GM12864 (cell line): ENCODE data around the gene RORB.
"Not testable (repeated sequence)": the region's sequence is repeated elsewhere in the genome, so short reads cannot be mapped to it uniquely, and the experiment has no call there.

Experiments used
- DNase-seq: peaks from one replicate; pipeline ENCODE4 v3.0.0-alpha.2; 2011; ENCODE audit warnings: low read depth
- H3K4me3 ChIP-seq: 2 replicates; pipeline ENCODE4 v1.5.1; 2011; ENCODE audit warnings: mild to moderate bottlenecking, low read depth, low read length, control low read depth
- TF ChIP-seq, protein P1 (sequence below): IDR thresholded peaks from 2 replicates; pipeline ENCODE4 v1.5.1; 2011; ENCODE audit warnings: low read depth, mild to moderate bottlenecking, moderate library complexity, low read length, control low read depth, inconsistent platforms; ENCODE audit errors: missing control alignments

RORB gene

GRCh38 chr9:74527718-74528117 lies 30.6 kb downstream of the RORB start:
- DNase-seq: no peak
- TF ChIP-seq, protein P1, sequence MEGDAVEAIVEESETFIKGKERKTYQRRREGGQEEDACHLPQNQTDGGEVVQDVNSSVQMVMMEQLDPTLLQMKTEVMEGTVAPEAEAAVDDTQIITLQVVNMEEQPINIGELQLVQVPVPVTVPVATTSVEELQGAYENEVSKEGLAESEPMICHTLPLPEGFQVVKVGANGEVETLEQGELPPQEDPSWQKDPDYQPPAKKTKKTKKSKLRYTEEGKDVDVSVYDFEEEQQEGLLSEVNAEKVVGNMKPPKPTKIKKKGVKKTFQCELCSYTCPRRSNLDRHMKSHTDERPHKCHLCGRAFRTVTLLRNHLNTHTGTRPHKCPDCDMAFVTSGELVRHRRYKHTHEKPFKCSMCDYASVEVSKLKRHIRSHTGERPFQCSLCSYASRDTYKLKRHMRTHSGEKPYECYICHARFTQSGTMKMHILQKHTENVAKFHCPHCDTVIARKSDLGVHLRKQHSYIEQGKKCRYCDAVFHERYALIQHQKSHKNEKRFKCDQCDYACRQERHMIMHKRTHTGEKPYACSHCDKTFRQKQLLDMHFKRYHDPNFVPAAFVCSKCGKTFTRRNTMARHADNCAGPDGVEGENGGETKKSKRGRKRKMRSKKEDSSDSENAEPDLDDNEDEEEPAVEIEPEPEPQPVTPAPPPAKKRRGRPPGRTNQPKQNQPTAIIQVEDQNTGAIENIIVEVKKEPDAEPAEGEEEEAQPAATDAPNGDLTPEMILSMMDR: no peak
- H3K4me3 ChIP-seq: no peak overlapping the region

- no peak overlapping the region for H3K4me3 ChIP-seq
- TF ChIP-seq, protein P1: no peak
- no peak for DNase-seq
Observed at GRCh38 chr9:74528207-74528606, 31.1 kb downstream of the RORB start.

DNA sequence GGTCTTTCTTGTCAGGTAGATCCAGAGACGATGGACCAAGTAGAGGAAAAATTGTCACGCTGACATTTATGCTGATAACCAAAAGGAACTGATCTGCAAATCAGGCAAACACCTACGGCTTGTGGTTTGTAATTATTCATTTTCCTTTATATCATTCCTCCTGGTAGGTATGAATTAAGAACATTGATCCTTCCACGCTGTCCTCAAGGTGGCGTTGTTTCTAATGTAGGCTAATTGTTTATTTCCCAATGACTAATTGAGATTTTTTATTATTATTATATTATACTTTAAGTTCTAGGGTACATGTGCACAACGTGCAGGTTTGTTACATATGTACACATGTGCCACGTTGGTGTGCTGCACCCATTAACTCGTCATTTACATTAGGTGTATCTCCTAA lies 33.3 kb downstream of the RORB start:
- DNase-seq: not testable (repeated sequence)
- TF ChIP-seq, protein P1: peak; percentile 6

GRCh38 chr9:74533253-74533652 lies 36.1 kb downstream of the RORB start:
- DNase-seq: no peak
- TF ChIP-seq, protein P1: no peak
- H3K4me3 ChIP-seq: no peak overlapping the region

More for the DNA sequence above, 33.3 kb downstream of the RORB start:
- not testable (repeated sequence) for H3K4me3 ChIP-seq

- H3K4me3 ChIP-seq: no peak overlapping the region
- TF ChIP-seq, protein P1: no peak
- no peak for DNase-seq
Observed at GRCh38 chr9:74534841-74535240, 37.7 kb downstream of the RORB start.

GRCh38 chr9:74543145-74543544 lies 46.0 kb downstream of the RORB start:
- TF ChIP-seq, protein P1: no peak
- H3K4me3 ChIP-seq: no peak overlapping the region
- DNase-seq: no peak

- no peak for DNase-seq
- H3K4me3 ChIP-seq: no peak overlapping the region
- TF ChIP-seq, protein P1: no peak
Observed at GRCh38 chr9:74551266-74551665, 54.1 kb downstream of the RORB start.
